HepG2 (cell line): Measurements from ENCODE around the gene KAZN. TPM values are rescaled to one million over a fixed set of nuclear protein-coding genes. Genes with fewer than 3 reads are reported as not detected.

Experiments
- ATAC-seq: fragments of 200-7000 bp; cut with Tn5 transposase; 3 replicates; pipeline ENCODE4 v1.9.1; 2020; ENCODE audit warnings: mild to moderate bottlenecking, moderate library complexity
- BruUV-seq: library from RNA; stranded (reverse); fragments of 400-500 nt; replicated peaks from 2 replicates; lab custom pipeline; 2021; lab: Mats Ljungman, UMichigan
- CTCF ChIA-PET: fragments of 300-600 bp; formaldehyde crosslinking; extraction: SDS; loops from one replicate; lab custom pipeline; 2021; ENCODE audit warnings: low total read pairs, inconsistent platforms, low intra/inter-chr PET ratio; lab: Yijun Ruan, JAX
- POLR2A ChIA-PET: fragments of 350-600 bp; sonication (Branson Sonifier 250); formaldehyde crosslinking; loops from one replicate; lab custom pipeline; 2020; ENCODE audit warnings: antibody characterized with exemption, inconsistent platforms; lab: Yijun Ruan, JAX
- DNase-seq: peaks from one replicate; pipeline ENCODE4 v3.0.0-alpha.2; 2015; ENCODE audit warnings: low spot score
- FAIRE-seq: peaks from 3 replicates; lab custom pipeline; 2011; peaks lifted over from hg19 to GRCh38; lab: Jason Lieb, UNC
- H2AFZ ChIP-seq: one replicate; pipeline ENCODE4 v1.6.1; 2011; ENCODE audit warnings: low read length, inconsistent platforms
- H3K27ac ChIP-seq: fragments of 300-600 bp; 3 replicates; pipeline ENCODE4 v1.8.0; 2011; ENCODE audit warnings: mixed run types, mild to moderate bottlenecking, mixed read lengths, low read length, inconsistent platforms; ENCODE audit not compliant: insufficient read depth; ENCODE audit errors: extremely low read length
- H3K27me3 ChIP-seq, 2 experiments: fragments of 200-600 bp in 1 of 2; 2 replicates in 1 of 2; 3 replicates in 1 of 2; pipeline versions ENCODE4 v1.6.0 to v1.8.0; 2011; ENCODE audit warnings: low read length in 2 of 2, mild to moderate bottlenecking in 2 of 2, moderate library complexity in 2 of 2, inconsistent platforms in 1 of 2; ENCODE audit not compliant: insufficient read depth in 2 of 2, control insufficient read depth in 1 of 2
- H3K36me3 ChIP-seq, 2 experiments: fragments of 200-600 bp in 1 of 2; replicated peaks in 1 of 2; 2 replicates in 1 of 2; 3 replicates in 1 of 2; pipeline versions ENCODE4 v1.5.1 to v1.8.0; 2011; ENCODE audit warnings: low read length in 2 of 2, inconsistent platforms in 1 of 2; ENCODE audit not compliant: insufficient read depth in 2 of 2, control insufficient read depth in 1 of 2
- H3K4me1 ChIP-seq: 2 replicates; pipeline ENCODE4 v1.5.1; 2012; ENCODE audit warnings: low read length, inconsistent platforms; ENCODE audit not compliant: insufficient read depth
- H3K4me2 ChIP-seq: 2 replicates; pipeline ENCODE4 v1.6.0; 2011; ENCODE audit warnings: low read depth, low read length, inconsistent platforms
- H3K4me3 ChIP-seq, 3 experiments: fragments of 200-600 bp in 1 of 3; sonication (generic), shearing (Covaris generic) in 1 of 3; replicated peaks in 1 of 3; 2 replicates each; pipeline ENCODE4 v1.5.1; 2011 to 2016; ENCODE audit warnings: low read length in 3 of 3, inconsistent platforms in 2 of 3, low read depth in 2 of 3, mild to moderate bottlenecking in 2 of 3, control low read depth in 1 of 3, mixed read lengths in 1 of 3; ENCODE audit not compliant: insufficient read depth in 1 of 3
- H3K79me2 ChIP-seq: one replicate; pipeline ENCODE4 v1.6.1; 2011; ENCODE audit warnings: low read length, inconsistent platforms; ENCODE audit not compliant: insufficient read depth
- H3K9ac ChIP-seq: 2 replicates; pipeline ENCODE4 v1.6.0; 2011; ENCODE audit warnings: mild to moderate bottlenecking, low read depth, low read length, inconsistent platforms; ENCODE audit not compliant: insufficient read depth
- H3K9me3 ChIP-seq: 2 replicates; pipeline ENCODE4 v1.5.1; 2012; ENCODE audit warnings: mild to moderate bottlenecking, low read length
- H4K20me1 ChIP-seq: 2 replicates; pipeline ENCODE4 v1.6.0; 2011; ENCODE audit warnings: inconsistent platforms, mild to moderate bottlenecking, low read length, moderate library complexity; ENCODE audit not compliant: insufficient read depth
- DNMT3B ChIP-seq: conservative IDR thresholded peaks from 2 replicates; pipeline ENCODE4 v1.6.1; 2016; ENCODE audit warnings: missing biosample characterization, control low read depth
- HDAC1 ChIP-seq: sonication (generic); formaldehyde crosslinking; IDR thresholded peaks from 2 replicates; pipeline ENCODE4 v1.5.1; 2020; ENCODE audit warnings: mild to moderate bottlenecking, missing genetic modification reagents
- PHF20 ChIP-seq: sonication (generic); formaldehyde crosslinking; IDR thresholded peaks from 2 replicates; pipeline ENCODE4 v1.5.0; 2020; ENCODE audit warnings: mild to moderate bottlenecking, missing genetic modification reagents
- POGZ ChIP-seq: sonication (generic); formaldehyde crosslinking; IDR thresholded peaks from 2 replicates; pipeline ENCODE4 v1.4.0; 2020; ENCODE audit warnings: mild to moderate bottlenecking, missing genetic modification reagents
- TCF7L2 ChIP-seq: IDR thresholded peaks from 2 replicates; pipeline ENCODE4 v1.6.1; 2011; ENCODE audit warnings: mild to moderate bottlenecking, low read depth, low read length, moderate library complexity
- ZBTB14 ChIP-seq: sonication (generic); formaldehyde crosslinking; IDR thresholded peaks from 2 replicates; pipeline ENCODE4 v1.4.0; 2020; ENCODE audit warnings: missing genetic modification reagents
- ZNF121 ChIP-seq: sonication (generic); formaldehyde crosslinking; IDR thresholded peaks from 2 replicates; pipeline ENCODE4 v1.5.0; 2020; ENCODE audit warnings: mild to moderate bottlenecking, missing genetic modification reagents
- WGBS: methylation state at CpG from one replicate; pipeline ENCODE4 v1.1.6; 2017; ENCODE audit warnings: low lambda C conversion rate; 5-methylcytosine and 5-hydroxymethylcytosine counted together
- in situ Hi-C: cut with HindIII; loops from 2 replicates; pipeline ENCODE4 v1.10.0; 2017; ENCODE audit warnings: low pct_unique_long_range_greater_than_20kb; ENCODE audit not compliant: extremely low pct_ligation_motif_present
- intact Hi-C: fragments of 100-400 bp; cut with micrococcal nuclease; formaldehyde crosslinking; loops from one replicate; pipeline ENCODE4 v1.10.0; 2022; ENCODE audit not compliant: unreplicated experiment
- polyA plus RNA-seq, 8 experiments: library from polyadenylated mRNA; depleted of rRNA in 3 of 8; stranded (reverse) in 7 of 8; unstranded in 1 of 8; fragments of >200 nt; fragmentation: Illumina TruSeq in 4 of 8; extraction: Trizol in 4 of 8; gene quantifications; 2 replicates each; pipeline versions ENCODE4 v1.2.1 to v1.2.3, GENCODE V29; 2011 to 2016; ENCODE audit warnings: low read depth in 4 of 8, missing spikeins in 1 of 8, mixed read lengths in 1 of 8; ENCODE audit not compliant: insufficient read depth in 1 of 8
- total RNA-seq, 5 experiments: library from RNA; depleted of rRNA; stranded (reverse); fragments of >200 nt; fragmentation: Illumina TruSeq; extraction: Trizol; gene quantifications; 2 replicates each; pipeline ENCODE4 v1.2.3, GENCODE V29; 2016; ENCODE audit warnings: low read depth in 1 of 5

Gene KAZN
- total and polyA plus RNA-seq, 2 of the 13 experiments (the other 11 are each of a cell fraction or from before 2014, with no cell fraction given): 10.4 to 13.5 TPM

GRCh38 chr1:15000671-15001070, 402.2 kb downstream of the KAZN start:
- Histone ChIP-seq H3K27me3 (no peaks in the 10 kb centered on the region), H3K36me3 (peaks cover 2 to 16% of the 10 kb centered on the region in 2 experiments; a peak in 4 of 5 replicates), H3K27ac (no peak overlapping the region), H4K20me1 (peaks cover 13% of the 10 kb centered on the region; the same call in 1 of the 2 replicates), H3K9me3 (no peaks in the 10 kb centered on the region), H3K79me2 (peaks cover 4% of the 10 kb centered on the region), H3K4me1 (peaks cover 50% of the 10 kb centered on the region), H3K4me3 (no peak overlapping the region), H2AFZ (no peak overlapping the region), H3K4me2 (no peak overlapping the region), H3K9ac (no peak overlapping the region)
- intact Hi-C loops: no loop called here
- CTCF ChIA-PET: no interaction called here
- ATAC-seq: no peak
- WGBS: 88% methylated on average over 5 of the region's 9 CpGs
- no TSS peak for BruUV-seq
- FAIRE-seq: no peak
- in situ Hi-C loops: no loop called here
- TF ChIP-seq ZNF121 (CRISPR knock-in tag) (peak; percentile 84), POGZ (CRISPR knock-in tag) (no peak)
- POLR2A ChIA-PET: no interaction called here
- no peak for DNase-seq

GRCh38 chr1:15001317-15001915, 402.9 kb downstream of the KAZN start:
- no peak overlapping the region for H3K4me2 ChIP-seq
- DNase-seq (no peak), ATAC-seq (no peak), FAIRE-seq (no peak)
- H3K9ac ChIP-seq: no peak overlapping the region
- H3K4me3 ChIP-seq: no peak overlapping the region
- peaks cover 49% of the 10 kb centered on the region for H3K4me1 ChIP-seq
- no peak overlapping the region for H3K27ac ChIP-seq
- H3K9me3 ChIP-seq: no peaks in the 10 kb centered on the region
- ChIA-PET CTCF (no interaction called here), POLR2A (no interaction called here)
- no TSS peak for BruUV-seq
- H4K20me1 ChIP-seq: peaks cover 8% of the 10 kb centered on the region; the same call in 1 of the 2 replicates
- H3K36me3 ChIP-seq: peaks cover 3 to 19% of the 10 kb centered on the region in 2 experiments; a peak in 4 of 5 replicates
- in situ Hi-C loops: no loop called here
- H3K27me3 ChIP-seq: no peaks in the 10 kb centered on the region
- 84% methylated on average over 12 of the region's 12 CpGs for WGBS
- peaks cover 4% of the 10 kb centered on the region for H3K79me2 ChIP-seq
- H2AFZ ChIP-seq: no peak overlapping the region
- intact Hi-C loops: no loop called here
- TF ChIP-seq TCF7L2: no peak
- TF ChIP-seq DNMT3B (CRISPR knock-in tag): no peak
- TF ChIP-seq HDAC1 (CRISPR knock-in tag): no peak
- TF ChIP-seq PHF20 (CRISPR knock-in tag): no peak
- TF ChIP-seq ZBTB14: no peak
